Stimulated activated naive CD4-positive, alpha-beta T cell (primary cell): ENCODE measurements around the gene STIM1.
"Not testable (repeated sequence)": the region's sequence is repeated elsewhere in the genome, so short reads cannot be mapped to it uniquely, and the experiment has no call there.

ENCODE experiments used
- DNase-seq, 6 experiments: peaks; one replicate each; lab custom pipeline; 2025; lab: John Stamatoyannopoulos, UW

STIM1 gene

DNA sequence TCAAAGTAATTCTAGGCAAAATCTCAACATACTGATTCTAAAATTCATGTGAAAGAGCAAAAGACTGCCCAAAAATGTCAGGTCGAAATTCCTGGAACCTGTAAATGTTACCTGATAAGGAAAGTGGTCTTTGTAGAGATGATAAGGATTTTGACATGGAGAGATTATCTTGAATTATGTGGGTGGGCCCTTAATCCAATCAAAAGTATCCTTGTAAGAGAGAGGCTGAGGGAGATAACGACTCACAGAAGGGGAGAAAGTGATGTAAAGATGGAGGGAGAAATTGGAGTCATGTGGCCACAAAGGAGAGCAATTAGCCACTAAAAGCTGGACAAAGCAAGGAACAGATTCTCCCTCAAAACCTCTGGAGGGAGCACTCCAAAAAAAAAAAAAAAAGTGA lies 259.7 kb downstream of the STIM1 start:
- DNase-seq, result no peak

DNA sequence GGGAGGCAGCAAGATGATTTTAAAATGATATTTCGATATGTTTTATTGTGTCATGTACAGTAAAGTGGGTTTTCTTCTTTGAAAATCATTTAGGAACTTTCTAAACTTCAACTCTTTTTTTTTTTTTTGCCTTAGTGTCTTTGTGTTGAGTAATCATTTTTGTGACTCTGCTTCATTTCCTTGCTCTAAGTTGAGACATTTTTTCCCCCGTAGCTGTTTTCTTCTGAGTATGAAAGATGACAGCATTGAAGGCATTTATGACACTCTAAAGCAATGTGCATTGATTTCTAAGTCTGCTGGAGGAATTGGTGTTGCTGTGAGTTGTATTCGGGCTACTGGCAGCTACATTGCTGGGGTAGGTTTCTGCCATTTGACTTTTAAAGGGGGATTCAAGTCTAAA lies 262.6 kb downstream of the STIM1 start:
- no peak for DNase-seq

DNA sequence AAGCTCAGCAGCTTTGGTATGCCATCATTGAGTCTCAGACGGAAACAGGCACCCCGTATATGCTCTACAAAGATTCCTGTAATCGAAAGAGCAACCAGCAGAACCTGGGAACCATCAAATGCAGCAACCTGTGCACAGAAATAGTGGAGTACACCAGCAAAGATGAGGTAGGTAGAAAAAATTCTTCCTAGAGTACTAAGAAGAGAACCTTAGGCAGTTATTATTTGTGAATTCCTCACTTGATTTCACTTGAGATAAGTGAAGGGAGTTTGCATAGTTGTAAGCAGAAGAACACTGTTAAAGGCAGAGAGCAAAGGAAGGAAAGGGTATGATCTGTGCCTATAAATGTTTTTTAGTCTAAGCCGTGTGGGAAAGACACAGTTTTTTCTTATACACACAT lies 267.8 kb downstream of the STIM1 start:
- DNase-seq, result no peak

DNA sequence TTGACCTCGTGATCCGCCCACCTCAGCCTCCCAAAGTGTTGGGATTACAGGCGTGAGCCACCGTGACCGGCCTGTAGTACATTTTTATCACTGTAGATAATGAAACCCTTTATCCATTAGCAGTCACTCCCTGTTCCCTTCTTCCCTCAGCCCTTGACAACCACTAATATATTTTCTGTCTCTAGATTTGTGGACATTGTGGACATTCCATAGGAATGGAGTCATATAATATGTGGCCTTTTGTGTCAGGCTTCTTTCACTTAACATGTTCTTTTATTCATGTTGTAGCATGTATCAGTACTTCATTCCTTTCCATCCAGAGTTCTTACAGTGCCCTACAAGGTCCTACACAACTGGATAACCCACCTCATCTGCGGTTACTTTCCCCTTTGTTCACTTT lies 269.7 kb downstream of the STIM1 start:
- no peak for DNase-seq

DNA sequence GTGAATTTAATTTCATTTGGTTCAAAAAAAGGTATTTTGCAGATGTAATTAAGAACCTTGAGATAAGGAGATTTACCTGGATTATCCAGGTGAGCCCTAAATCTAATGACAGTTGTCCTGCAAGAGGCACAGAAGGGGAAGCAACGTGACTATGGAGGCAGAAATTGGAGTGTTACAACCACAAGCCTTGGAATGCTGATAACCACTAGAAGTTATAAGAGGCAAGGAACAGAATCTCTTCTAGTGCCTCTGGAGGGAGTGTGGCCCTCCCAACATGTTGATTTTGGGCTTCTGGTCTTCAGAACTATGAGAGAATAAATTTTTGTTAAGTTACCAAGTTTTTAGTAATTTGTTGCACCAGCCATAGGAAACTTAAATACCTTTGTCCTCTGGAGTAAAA lies 271.9 kb downstream of the STIM1 start:
- no peak for DNase-seq

DNA sequence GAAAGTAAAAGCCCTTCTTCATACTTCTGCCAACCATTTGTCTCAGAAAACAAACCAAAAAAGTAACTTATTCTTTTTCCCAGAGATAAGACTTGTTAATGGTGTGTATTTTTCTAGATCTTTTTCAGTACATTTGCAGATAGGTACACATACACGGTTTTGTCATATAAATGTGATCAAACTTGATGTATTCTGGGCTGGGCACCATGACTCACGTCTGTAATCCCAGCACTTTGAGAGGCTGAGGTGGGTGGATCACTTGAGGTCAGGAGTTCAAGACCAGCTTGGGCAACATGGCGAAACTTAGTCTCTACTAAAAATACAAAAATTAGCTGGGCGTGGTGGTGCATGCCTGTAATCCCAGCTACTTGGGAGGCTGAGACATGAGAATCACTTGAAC lies 274.8 kb downstream of the STIM1 start:
- not testable (repeated sequence) for DNase-seq

DNA sequence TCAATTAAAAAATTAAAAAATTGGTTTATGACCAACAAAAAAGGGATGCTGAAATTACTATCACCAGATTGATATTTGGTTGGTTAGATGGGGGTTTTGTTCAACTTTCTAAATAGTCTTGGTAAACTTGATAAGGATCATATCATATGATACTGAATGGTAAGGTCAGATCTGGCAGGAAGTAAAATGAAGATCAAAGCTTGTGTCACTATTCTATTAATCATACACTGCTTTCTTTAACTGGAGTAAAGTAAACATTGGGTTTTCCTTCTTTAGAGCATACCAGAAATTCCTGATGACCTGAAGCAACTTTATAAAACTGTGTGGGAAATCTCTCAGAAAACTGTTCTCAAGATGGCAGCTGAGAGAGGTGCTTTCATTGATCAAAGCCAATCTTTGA lies 279.3 kb downstream of the STIM1 start:
- no peak for DNase-seq

DNA sequence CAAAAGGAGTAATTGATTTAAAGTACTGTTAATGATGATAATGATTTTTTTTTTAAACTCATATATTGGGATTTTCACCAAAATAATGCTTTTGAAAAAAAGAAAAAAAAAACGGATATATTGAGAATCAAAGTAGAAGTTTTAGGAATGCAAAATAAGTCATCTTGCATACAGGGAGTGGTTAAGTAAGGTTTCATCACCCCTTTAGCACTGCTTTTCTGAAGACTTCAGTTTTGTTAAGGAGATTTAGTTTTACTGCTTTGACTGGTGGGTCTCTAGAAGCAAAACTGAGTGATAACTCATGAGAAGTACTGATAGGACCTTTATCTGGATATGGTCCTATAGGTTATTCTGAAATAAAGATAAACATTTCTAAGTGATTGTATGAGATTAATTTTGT lies 283.0 kb downstream of the STIM1 start:
- no peak for DNase-seq

DNA sequence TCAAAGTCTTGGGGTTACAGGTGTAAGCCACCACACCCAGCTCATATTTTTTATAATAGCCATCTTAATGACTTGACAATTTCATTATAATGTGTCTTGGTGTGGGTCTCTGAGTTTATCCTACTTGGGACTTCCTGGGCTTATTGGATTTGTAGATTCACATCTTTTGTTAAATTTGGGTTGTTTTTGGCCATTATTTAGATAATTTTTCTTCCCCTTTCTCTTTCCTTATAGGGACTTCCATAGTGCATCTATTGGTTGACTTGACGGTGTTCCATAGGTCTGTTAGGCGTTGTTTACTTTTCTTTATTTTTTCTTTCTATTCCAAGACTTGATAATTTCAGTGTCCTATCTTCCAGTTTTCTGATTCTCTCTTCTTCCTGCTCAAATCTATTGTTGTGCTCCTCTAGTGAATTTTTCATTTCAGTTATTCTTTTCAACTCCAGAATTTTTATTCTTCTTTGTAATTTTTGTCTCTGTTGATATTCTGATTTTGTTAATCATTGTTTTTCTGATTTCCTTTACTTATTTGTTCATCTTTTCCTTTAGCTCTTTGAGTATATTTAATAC lies 284.7 kb downstream of the STIM1 start:
- DNase-seq, result no peak
